ENCODE data around the gene ADAMTS17. TPM values are rescaled to one million over a fixed set of nuclear protein-coding genes. Genes with fewer than 3 reads are reported as not detected.

ADAMTS17 gene
- total RNA-seq, 1 experiment from 2014 or later: 4.2 TPM

- Histone ChIP-seq H3K9ac (ENCODE audit: low read length) (no peak overlapping the region), H4K20me1 (ENCODE audit: insufficient read depth) (no peaks in the 10 kb centered on the region), H3K27me3 (ENCODE audit: insufficient read depth, low read length) (no peaks in the 10 kb centered on the region), H3K27ac (ENCODE audit: low read depth, low read length) (no peak overlapping the region), H2AFZ (ENCODE audit: low read depth, low read length, poor library complexity, severe bottlenecking) (no peak overlapping the region), H3K9me3 (ENCODE audit: control insufficient read depth in 1 of 2, insufficient read depth in 1 of 2, low read depth in 1 of 2, low read length in 2 of 2) (no peaks in the 10 kb centered on the region), H3K9me2 (ENCODE audit: insufficient read depth) (no peaks in the 10 kb centered on the region), H3K36me3 (ENCODE audit: control insufficient read depth in 1 of 2, insufficient read depth in 2 of 2, low read length in 2 of 2) (no peaks in the 10 kb centered on the region), H3K4me3 (replicated peaks in 1 of 2; ENCODE audit: low read depth in 1 of 2, low read length in 2 of 2) (no peak overlapping the region), H3K4me2 (ENCODE audit: low read length) (no peak overlapping the region), H3K4me1 (ENCODE audit: control insufficient read depth in 1 of 2, insufficient read depth in 2 of 2, low read length in 2 of 2) (peaks cover 3 to 13% of the 10 kb centered on the region in 2 experiments; a peak in 1 of 4 replicates), H3K79me2 (ENCODE audit: insufficient read depth, low read length) (no peaks in the 10 kb centered on the region)
- no peak for ATAC-seq
- DNase-seq (ENCODE audit: low read depth, low spot score): no peak
- no TSS peak for BruUV-seq (replicated peaks)
- intact Hi-C loops (cut with micrococcal nuclease): no loop called here
- ChIA-PET CTCF (no interaction called here), POLR2A (no interaction called here), RAD21 (ENCODE audit: low non-redundant PET in 1 of 2, low total read pairs in 2 of 2, uncharacterized antibody in 2 of 2, unreplicated experiment in 2 of 2) (no interaction called here)
- TF ChIP-seq ZBTB33 (IDR thresholded peaks at IDR 0.05; ENCODE audit: extremely low read depth, insufficient replicate concordance, low read length): no peak
- no peak for TF ChIP-seq CTCF (IDR thresholded peaks at IDR 0.05 in 2 of 3, conservative IDR thresholded peaks at IDR 0.05 in 1 of 3; ENCODE audit: borderline replicate concordance in 1 of 3, insufficient read depth in 1 of 3, low read depth in 2 of 3, low read length in 2 of 3)
- TF ChIP-seq MAX (IDR thresholded peaks at IDR 0.05): no peak
- TF ChIP-seq ELF1 (IDR thresholded peaks at IDR 0.05; ENCODE audit: borderline replicate concordance, low read depth): no peak
- TF ChIP-seq TCF7L2 (IDR thresholded peaks at IDR 0.05; ENCODE audit: borderline replicate concordance, extremely low read depth, insufficient read depth, insufficient read length): no peak
- TF ChIP-seq SRF (IDR thresholded peaks at IDR 0.05; ENCODE audit: low read depth): no peak
- no peak for TF ChIP-seq POLR2AphosphoS5 (IDR thresholded peaks at IDR 0.05; ENCODE audit: low read depth, low read length)
These were observed 321.2 kb downstream of the ADAMTS17 start for GRCh38 chr15:100020614-100021013.

Data from HCT116 (cell line).